GM13977 (cell line): ENCODE data around the gene OSMR.
"Not testable (repeated sequence)": the region's sequence is repeated elsewhere in the genome, so short reads cannot be mapped to it uniquely, and the experiment has no call there.

Source experiments
- DNase-seq: peaks from one replicate; pipeline ENCODE4 v3.0.0; 2012; ENCODE audit warnings: low spot score
- in situ Hi-C: fragments of 300-500 bp; cut with MboI; formaldehyde crosslinking; loops from one replicate; pipeline ENCODE4 v1.12.0; 2022; ENCODE audit warnings: low sequenced_read_pairs, low pct_unique_long_range_greater_than_20kb, mixed read lengths, inconsistent platforms; ENCODE audit not compliant: unreplicated experiment
- TF ChIP-seq, protein P1 (sequence below): IDR thresholded peaks from 2 replicates; pipeline ENCODE4 v1.5.1; 2012; ENCODE audit warnings: mild to moderate bottlenecking, control low read depth; ENCODE audit not compliant: insufficient read depth; ENCODE audit errors: extremely low read depth, missing control alignments

OSMR gene

DNA sequence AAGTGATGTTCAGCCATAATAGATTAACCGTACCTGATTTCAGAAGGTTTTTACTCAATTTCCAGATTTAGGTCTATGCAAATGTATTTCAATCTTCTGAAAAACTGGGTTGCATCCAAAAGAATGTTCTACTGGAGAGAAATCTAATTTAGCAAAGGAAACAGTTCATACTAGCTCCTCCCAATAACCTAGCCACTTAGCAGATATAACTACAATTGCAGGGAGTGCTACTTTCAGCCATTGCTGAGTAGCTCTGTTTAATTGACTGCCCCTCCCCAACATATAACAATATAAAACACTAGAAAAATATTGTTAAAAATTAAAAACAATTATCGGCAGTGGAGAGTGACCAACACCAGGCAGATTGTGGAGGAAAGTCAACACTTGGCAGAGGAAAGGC lies 7.9 kb upstream of the OSMR start:
- DNase-seq, result no peak
- TF ChIP-seq, protein P1, sequence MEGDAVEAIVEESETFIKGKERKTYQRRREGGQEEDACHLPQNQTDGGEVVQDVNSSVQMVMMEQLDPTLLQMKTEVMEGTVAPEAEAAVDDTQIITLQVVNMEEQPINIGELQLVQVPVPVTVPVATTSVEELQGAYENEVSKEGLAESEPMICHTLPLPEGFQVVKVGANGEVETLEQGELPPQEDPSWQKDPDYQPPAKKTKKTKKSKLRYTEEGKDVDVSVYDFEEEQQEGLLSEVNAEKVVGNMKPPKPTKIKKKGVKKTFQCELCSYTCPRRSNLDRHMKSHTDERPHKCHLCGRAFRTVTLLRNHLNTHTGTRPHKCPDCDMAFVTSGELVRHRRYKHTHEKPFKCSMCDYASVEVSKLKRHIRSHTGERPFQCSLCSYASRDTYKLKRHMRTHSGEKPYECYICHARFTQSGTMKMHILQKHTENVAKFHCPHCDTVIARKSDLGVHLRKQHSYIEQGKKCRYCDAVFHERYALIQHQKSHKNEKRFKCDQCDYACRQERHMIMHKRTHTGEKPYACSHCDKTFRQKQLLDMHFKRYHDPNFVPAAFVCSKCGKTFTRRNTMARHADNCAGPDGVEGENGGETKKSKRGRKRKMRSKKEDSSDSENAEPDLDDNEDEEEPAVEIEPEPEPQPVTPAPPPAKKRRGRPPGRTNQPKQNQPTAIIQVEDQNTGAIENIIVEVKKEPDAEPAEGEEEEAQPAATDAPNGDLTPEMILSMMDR, result no peak
- in situ Hi-C loops, result no loop called here

DNA sequence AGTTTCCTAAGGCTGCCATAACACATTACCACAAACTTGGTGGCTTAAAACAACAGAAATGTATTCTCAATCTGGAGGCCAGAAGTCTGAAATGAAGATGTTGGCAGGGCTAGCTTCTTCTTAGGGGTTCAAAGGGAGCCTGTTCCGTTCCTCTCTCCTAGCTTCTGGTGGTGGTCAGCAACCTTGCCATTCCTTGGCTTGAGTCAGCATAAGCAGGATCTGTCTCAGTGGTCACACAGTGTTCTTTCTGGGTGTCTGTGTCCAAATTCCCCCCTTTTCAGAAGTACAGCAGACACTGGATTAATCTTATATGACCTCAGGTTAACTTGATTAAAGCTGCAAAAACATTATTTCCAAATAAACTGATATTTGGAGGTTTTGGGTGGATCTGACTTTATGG lies 2.1 kb upstream of the OSMR start:
- DNase-seq, result no peak
- TF ChIP-seq, protein P1, result no peak
- in situ Hi-C loops, result no loop called here

DNA sequence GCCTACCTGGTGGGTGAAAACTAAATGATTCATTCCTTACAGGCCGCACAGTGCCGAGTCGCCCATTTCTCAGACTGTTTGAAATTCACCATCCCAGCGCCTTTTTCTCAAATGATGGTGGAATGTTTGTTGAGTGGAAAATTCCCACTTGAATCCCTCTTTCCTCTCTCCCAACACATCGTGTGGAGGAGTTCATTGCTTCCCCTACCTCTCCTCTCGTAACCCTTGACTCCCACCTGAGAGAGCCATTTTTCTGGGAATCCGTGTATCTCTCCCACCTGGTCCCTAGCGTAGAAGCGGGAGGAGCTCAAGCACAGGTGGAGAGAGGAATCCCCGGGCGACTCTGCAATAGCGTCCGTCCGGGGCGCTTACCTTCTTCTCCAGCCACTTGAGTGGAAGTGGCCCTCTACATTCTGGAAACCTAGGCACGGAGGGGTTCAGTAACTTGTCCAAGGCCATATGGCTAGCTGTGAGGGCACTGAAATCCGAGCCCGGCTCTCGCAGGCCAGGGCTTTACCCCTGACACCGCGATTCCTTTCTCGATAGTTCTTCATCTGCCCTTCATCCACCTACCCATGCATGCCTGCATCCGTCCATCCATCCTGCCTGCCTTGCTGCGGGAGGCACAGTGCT lies 683 bp downstream of the OSMR start:
- no peak for DNase-seq
- TF ChIP-seq, protein P1, result no peak
- in situ Hi-C loops, result no loop called here

DNA sequence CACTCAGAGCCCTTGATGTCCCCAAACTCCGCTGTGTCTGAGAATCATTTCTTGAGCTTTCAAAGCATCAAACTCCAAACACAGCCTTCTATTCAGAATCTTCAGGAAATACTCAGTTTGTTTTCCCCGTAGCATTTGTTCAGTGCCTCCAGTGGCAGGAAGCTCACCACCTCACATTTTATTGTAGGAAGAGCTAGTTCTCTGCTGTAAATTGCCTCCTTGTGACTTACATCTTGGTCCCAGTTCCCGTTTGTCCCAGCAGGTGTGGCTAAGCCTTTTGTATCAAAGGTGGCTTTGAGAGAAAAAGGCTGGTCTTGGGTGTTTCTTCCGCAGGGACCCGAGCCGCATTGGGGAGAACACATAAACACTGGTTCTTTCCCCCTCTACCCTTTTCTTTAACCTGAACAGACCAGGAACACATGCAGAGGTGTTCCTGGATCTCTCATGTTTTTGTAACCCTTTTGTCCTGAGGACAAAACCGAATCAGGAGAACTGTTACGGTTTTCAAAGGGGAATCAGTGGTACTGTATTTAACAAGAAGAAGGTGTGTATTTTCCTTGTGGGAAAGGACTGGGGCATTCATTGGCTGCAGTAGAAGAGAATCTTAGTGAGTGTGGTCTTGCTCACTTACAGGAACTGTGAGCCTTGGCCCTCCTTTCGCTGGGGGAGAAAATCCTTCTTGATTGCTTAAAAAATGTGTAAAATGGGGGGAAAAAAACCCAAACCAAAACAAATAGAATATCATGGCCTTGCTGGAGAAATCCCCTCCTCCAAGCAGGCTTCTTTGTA lies 1.9 kb downstream of the OSMR start:
- DNase-seq, result no peak
- in situ Hi-C loops, result no loop called here
- TF ChIP-seq, protein P1, result no peak

DNA sequence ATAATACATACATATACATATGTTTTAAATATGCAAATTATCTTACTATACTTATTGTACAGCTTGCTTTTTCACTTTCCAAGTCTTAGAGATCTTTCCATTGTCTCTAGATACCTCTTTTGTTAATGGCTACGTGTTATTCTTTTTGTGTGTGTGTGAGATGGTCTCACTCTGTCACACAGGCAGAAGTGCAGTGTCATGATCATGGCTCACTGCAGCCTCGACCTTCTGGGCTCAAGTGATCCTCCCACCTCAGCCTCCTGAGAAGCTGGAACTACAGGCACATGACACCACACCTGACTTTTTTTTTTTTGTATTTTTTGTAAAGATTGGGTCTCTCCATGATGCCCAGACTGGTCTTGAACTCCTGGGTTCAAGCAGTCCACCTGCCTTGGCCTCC lies 2.8 kb downstream of the OSMR start:
- in situ Hi-C loops, result no loop called here
- TF ChIP-seq, protein P1, result no peak
- no peak for DNase-seq

DNA sequence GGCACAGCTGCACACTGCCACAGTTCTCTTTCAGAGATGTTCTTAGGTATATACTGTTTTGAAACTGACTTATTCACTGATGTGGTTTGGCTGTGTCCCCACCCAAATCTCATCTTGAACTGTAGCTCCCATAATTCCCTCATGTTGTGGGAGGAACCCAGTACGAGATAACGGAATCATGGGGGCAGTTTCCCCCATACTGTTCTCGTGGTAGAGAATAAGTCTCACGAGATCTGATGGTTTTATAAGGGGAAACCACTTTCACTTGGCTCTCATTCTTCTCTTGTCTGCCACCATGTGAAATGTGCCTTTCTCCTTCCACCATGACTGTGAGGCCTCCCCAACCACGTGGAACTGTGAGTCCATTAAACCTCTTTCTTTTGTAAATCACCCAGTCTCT lies 5.8 kb downstream of the OSMR start:
- in situ Hi-C loops, DNase-seq: not testable (repeated sequence)

DNA sequence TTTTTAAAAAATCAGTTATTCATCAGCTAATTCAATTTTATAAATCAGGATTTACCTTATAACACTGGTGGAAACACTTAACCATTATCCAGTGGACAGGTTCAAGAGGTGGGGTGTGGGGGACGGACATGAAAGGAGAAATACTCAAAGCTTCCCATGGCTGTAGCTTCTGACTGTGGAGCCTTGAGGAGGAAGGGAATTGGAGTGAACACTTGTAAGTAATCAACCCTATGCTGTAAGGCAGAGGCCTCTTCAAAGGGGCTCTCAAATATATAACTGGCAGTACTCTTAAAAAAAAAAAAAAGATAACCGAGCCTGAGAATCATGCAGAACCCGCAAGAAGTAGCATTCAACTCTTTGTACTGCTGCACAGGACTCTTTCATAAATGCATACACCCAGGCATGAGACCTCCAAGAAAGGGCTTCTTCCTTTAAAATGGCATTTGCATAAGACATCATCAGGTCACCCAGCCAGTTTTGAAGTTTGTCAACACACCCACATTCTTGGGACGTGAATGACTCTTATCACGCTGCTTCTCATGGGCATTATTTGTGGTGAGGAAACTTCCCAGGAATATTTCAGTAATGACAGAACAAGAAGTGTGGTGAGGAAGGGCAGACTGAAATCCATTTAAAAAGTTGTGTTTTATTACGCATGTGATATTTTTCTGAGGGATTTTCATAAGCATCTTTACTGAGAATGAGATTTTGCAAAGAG lies 8.1 kb downstream of the OSMR start:
- in situ Hi-C loops, result no loop called here
- TF ChIP-seq, protein P1, result no peak
- DNase-seq, result no peak
